ENCODE results near the gene PRTFDC1.
"Not testable (repeated sequence)": the region's sequence is repeated elsewhere in the genome, so short reads cannot be mapped to it uniquely, and the experiment has no call there.

Gene PRTFDC1

GRCh38 chr10:24965051-24965450 lies 12.6 kb upstream of the PRTFDC1 start:
- DNase-seq (ENCODE audit: low read depth) = no peak

DNA sequence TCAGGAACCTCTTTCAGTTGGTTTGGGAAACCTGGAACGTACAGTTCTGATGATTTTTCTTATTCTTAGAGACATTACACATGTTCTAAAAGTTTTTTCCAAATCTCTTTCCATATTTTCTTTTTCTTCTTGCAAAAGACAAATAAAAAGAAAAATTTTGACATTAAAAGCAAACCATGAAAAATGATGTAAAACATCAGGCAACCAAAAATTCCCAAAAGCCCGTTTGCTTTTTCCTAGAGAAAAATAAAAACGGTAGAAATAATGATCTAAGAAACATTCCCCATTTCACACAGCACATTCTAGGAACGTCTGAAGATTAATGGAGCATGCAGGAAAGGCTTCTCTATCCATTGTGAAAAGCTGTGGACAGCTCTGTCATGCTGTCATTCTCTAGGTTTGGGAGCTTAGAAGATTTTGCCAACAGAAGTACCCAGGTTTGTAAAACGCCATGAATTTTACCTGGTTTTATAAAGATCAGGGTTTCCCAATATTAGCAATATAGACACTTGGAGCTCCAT lies 11.2 kb upstream of the PRTFDC1 start:
- DNase-seq (ENCODE audit: low read depth) = no peak

DNA sequence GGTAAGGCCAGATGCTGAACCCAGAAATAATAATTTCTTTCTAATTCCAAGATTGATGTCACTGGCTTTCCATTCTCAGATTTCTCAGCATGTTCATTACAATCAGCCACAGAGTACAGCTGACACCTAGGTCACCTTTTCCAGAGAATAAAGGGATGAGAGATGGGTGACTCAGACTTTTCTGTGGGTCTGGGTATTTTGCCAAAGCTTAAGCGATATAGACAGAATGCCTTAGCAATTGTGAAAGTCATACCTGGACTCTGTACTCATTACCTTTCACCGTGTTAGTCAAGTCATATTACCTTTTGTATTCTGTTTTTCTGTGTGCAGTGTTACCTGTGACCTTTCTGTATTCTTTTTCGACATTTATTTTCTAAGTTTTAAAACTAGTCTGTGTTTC lies 10.6 kb upstream of the PRTFDC1 start:
- DNase-seq (ENCODE audit: low read depth) = no peak

- no peak for DNase-seq (ENCODE audit: low read depth)
These were observed 9.2 kb upstream of the PRTFDC1 start for GRCh38 chr10:24961582-24961981.

GRCh38 chr10:24959382-24959730 lies 7.0 kb upstream of the PRTFDC1 start:
- DNase-seq (ENCODE audit: low read depth) = no peak

- no peak for DNase-seq (ENCODE audit: low read depth)
These were observed 6.4 kb upstream of the PRTFDC1 start for GRCh38 chr10:24958721-24959381.

GRCh38 chr10:24958091-24958720 lies 5.8 kb upstream of the PRTFDC1 start:
- no peak for DNase-seq (ENCODE audit: low read depth)

GRCh38 chr10:24957624-24958051 lies 5.2 kb upstream of the PRTFDC1 start:
- DNase-seq (ENCODE audit: low read depth) = not testable (repeated sequence)

DNA sequence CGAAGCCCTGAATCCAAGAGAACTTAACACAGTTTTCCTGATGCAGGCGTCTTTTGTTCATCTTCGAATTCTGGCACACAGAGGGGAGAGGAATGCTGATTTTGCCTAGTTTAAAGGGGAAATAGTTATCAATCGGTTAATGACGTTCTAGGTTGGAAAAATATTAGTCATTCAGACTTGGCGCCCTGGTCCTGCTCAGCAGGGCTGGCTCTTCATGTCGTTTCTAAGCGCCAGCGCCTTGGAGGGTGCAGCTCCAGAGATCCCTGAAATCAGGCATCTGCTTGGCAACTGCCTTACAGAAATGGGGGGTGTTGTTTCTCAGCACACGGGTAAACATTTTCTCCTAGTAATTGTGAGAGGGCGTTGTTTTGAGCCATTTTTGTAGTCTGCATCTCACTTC lies 1.3 kb upstream of the PRTFDC1 start:
- DNase-seq (ENCODE audit: low read depth) = no peak

DNA sequence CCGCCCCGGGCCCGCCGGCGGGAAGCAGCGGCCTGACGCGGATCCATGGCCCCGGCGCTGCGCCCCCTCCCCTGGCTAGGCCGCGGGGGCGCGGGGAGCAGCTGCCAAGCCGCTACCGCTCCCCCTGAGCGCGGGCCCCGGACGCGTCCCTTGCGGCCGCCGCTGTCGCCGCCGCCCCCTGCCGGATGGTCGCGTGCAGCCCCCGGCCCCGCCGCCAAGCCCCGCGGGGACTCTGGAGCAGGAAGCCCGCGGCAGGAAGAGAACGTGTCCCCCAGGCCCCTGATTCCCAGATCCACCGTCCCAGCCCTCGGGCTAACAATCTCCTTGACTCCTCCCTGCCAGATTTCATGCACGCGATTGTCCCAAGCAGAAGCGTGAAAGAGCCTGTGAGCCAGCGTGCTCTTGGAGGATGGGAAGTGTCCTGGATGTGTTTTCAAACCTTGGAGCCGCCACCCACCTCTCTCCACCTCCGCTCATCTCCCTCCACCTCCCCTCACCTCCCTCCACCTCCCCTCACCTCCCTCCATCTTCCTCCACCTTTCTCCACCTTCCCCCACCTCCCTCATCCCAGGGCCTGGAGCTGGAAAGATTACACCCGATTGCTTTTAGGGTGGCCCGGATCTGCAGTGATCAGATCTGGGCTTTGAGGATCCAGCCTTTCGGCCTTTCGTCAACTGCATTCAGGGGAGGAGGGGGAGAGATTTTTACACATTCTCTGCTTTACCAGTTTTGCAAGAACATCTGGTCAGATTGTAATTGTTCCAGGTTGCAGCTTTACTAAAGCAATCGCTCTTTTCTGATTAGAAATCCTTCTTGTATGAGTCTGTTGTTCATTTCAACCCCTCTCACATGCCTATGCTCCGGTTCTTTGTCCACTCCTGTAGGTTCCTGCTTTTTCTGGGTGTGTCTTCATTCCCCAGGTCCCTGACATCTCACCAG lies 570 bp upstream of the PRTFDC1 start:
- DNase-seq (ENCODE audit: low read depth) = no peak

GRCh38 chr10:24951201-24952142 lies 934 bp downstream of the PRTFDC1 start:
- DNase-seq (ENCODE audit: low read depth) = no peak

- no peak for DNase-seq (ENCODE audit: low read depth)
These were observed 2.0 kb downstream of the PRTFDC1 start for GRCh38 chr10:24950439-24950838.

DNA sequence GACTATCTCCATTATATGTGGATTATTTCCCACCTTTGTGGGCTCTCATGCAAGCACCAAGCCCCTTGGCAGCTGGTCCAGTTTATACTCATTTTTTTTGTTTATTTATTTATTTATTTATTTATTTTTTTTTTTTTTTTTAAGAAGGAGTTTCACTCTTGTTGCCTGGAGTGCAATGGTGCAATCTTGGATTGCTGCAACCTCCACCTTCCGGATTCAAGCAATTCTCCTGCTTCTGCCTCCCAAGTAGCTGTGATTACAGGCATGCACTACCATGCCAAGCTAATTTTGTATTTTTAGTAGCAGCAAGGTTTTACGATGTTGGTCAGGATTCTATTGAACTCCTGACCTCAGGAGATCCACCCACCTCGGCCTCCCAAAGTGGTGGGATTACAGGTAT lies 2.8 kb downstream of the PRTFDC1 start:
- no peak for DNase-seq (ENCODE audit: low read depth)

DNA sequence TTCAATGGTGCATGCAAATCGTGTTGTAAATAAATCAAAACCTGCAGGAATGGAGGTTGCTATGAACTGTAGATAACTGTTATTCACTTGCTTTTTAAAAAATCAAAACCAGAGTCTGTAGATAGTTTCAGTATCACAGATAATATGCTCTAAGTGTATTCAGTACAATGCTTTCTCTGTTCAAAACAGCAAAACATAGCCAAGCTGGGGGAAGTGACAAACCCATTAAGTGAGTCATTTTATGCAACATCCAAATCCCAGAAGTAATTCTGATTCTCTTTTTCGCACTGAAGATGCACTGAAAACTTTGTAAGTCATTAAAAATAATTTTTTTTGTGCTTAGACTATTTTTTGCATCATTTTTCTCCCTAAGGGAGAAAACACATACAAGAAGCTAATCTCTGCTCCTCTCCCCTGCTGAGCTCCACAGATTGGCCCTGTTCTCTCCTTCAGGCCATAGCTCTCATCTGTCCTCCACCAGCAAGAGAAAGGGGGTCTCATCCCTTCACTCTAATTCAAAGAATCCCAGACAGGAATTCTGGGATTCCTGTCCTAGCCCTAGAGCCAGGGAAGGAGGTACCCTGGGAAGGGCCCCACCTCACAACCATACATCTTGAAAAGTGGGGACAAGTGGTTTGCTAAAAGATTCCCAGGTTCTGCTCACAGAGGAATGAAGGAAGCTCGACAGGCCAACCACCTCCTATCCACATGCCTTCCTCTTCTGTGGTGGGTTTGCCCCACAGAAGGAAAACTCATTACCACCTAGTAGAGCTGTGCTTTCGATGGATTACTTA lies 4.9 kb downstream of the PRTFDC1 start:
- DNase-seq (ENCODE audit: low read depth) = no peak

DNA sequence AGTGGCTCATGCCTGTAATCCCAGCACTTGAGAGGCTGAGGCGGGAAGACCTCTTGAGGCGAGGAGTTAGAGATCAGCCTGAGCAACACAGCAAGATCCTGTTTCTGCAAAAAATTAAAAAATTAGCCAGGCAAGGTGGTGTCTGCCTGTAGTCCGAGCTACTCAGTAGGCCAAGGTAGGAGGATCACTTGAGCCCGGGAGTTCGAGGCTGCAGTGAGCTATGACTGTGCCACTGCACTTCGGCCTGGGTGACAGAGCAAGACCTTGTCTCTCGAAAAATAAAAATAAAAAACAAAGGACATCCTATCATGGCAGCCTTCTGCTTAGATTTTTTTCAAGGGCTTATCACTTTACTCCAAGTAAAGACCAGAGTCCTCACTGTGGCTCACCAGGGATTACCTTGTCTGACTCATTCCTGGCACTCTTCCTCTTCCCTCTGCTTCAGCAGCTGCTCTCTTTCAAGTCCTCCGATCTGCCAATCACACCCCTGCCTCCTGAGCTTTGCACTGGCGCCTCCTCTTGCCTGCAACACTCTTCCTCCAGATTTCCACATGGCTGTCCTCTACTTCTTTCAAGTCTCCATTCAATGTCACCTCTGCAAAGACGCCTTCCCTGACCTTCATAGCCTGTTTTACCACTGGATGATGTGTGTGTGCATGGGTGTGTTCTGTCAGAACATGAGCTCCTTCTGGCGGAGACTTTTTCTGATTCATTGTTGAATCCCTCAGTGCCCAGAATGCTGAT lies 7.7 kb downstream of the PRTFDC1 start:
- no peak for DNase-seq (ENCODE audit: low read depth)

GRCh38 chr10:24938525-24938924 lies 13.9 kb downstream of the PRTFDC1 start:
- DNase-seq (ENCODE audit: low read depth) = no peak

DNA sequence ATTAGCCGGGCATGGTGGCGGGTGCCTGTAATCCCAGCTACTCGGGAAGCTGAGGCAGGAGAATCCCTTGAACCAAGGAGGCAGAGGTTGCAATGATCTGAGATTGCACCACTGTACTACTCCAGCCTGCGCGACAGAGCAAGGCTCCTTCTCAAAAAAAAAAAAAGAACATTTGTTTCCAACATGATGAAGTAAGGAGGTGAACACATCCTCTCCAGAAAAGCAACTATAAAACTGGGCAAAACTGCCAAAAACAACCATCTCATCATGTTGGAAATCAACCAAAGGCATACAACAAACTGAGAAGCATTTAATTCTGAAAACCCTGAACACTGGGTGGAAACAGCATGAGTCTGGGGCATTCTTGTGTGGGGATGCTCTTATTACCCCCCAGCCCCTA lies 14.3 kb downstream of the PRTFDC1 start:
- no peak for DNase-seq (ENCODE audit: low read depth)

DNA sequence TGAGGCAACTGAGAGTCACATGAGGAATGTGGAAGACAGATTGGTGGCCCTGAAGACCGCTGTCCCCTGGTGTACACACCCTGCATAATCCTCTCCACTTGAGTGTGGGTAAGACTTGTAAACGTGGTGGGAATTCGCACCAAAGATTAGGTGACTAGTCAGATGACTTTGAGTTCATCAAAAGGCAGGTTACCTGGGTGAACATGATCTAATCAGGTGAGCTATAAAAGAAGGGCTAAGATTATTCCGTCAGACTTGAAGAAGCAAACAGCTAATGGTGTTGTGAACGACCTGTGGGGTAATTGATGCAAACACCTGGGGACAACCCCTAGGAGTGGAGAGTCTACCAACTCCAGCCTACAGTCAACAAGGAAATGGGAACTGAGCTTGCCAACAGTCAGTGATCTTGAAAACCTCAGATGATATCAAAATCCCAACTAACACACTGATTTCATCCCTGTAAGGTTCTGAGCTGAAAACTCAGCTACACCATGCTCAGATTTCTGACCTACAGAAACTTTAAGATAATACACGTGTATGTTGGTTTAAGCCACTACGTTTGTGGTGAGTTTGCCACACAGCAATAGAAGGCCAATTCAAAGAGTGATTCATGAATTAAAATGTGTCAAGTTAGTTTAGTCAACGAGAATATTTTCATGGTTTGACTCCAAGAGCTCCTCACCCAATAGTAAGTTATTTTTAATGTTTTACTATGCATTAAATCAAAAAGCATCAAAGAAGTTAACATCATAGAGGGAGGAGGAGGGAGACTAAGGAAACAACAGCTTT lies 16.7 kb downstream of the PRTFDC1 start:
- DNase-seq (ENCODE audit: low read depth) = no peak

- no peak for DNase-seq (ENCODE audit: low read depth)
These were observed 21.2 kb downstream of the PRTFDC1 start for GRCh38 chr10:24931236-24931635.
